ENCODE results near the gene MAGI1.

MAGI1 gene

GRCh38 chr3:66023738-66024385 lies 14.9 kb downstream of the MAGI1 start:
- ChIA-PET POLR2A (no interaction called here), CTCF (no interaction called here)
- no peak for DNase-seq (ENCODE audit: extremely low spot score)
- no peak for TF ChIP-seq HDGF (IDR thresholded peaks at IDR 0.05; ENCODE audit: borderline replicate concordance)
- TF ChIP-seq BHLHE40 (IDR thresholded peaks at IDR 0.05; ENCODE audit: borderline replicate concordance) = no peak
- no peak for TF ChIP-seq SUZ12 (IDR thresholded peaks at IDR 0.05)
- no peak for TF ChIP-seq PKNOX1 (IDR thresholded peaks at IDR 0.05)
- TF ChIP-seq L3MBTL2 (conservative IDR thresholded peaks at IDR 0.05) = no peak
- no peak for TF ChIP-seq ELF4 (IDR thresholded peaks at IDR 0.05)
- no peak for TF ChIP-seq FOXK2 (IDR thresholded peaks at IDR 0.05)
- no peak for TF ChIP-seq LEF1 (IDR thresholded peaks at IDR 0.05; ENCODE audit: borderline replicate concordance)
- no peak for TF ChIP-seq ZNF384 (IDR thresholded peaks at IDR 0.05)
- TF ChIP-seq NFRKB (IDR thresholded peaks at IDR 0.05) = no peak

- ChIA-PET CTCF (no interaction called here), POLR2A (no interaction called here)
- no peak for TF ChIP-seq HDGF (IDR thresholded peaks at IDR 0.05; ENCODE audit: borderline replicate concordance)
- TF ChIP-seq FOXA1 (IDR thresholded peaks at IDR 0.05) = no peak
- TF ChIP-seq SP1 (IDR thresholded peaks at IDR 0.05) = no peak
- TF ChIP-seq PKNOX1 (IDR thresholded peaks at IDR 0.05) = no peak
- no peak for TF ChIP-seq ELF4 (IDR thresholded peaks at IDR 0.05)
- TF ChIP-seq BHLHE40 (IDR thresholded peaks at IDR 0.05; ENCODE audit: borderline replicate concordance) = no peak; the same call in 1 of the 2 replicates
- no peak for TF ChIP-seq SUZ12 (IDR thresholded peaks at IDR 0.05)
- no peak for TF ChIP-seq LEF1 (IDR thresholded peaks at IDR 0.05; ENCODE audit: borderline replicate concordance)
- no peak for DNase-seq (ENCODE audit: extremely low spot score)
These were observed 15.5 kb downstream of the MAGI1 start for GRCh38 chr3:66023229-66023628.

GRCh38 chr3:66021731-66022131 lies 17.0 kb downstream of the MAGI1 start:
- POLR2A ChIA-PET = no interaction called here
- DNase-seq (ENCODE audit: extremely low spot score) = no peak
- CTCF ChIA-PET = no interaction called here
- no peak for TF ChIP-seq FOXK2 (IDR thresholded peaks at IDR 0.05)
- TF ChIP-seq HDGF (IDR thresholded peaks at IDR 0.05; ENCODE audit: borderline replicate concordance) = no peak
- TF ChIP-seq ZNF384 (IDR thresholded peaks at IDR 0.05) = no peak
- TF ChIP-seq L3MBTL2 (conservative IDR thresholded peaks at IDR 0.05) = no peak
- no peak for TF ChIP-seq PKNOX1 (IDR thresholded peaks at IDR 0.05)
- TF ChIP-seq NFRKB (IDR thresholded peaks at IDR 0.05) = no peak
- TF ChIP-seq ARNT (IDR thresholded peaks at IDR 0.05) = no peak
- TF ChIP-seq BHLHE40 (IDR thresholded peaks at IDR 0.05; ENCODE audit: borderline replicate concordance) = no peak
- no peak for TF ChIP-seq SUZ12 (IDR thresholded peaks at IDR 0.05)
- TF ChIP-seq CTBP1 (IDR thresholded peaks at IDR 0.05; ENCODE audit: borderline replicate concordance) = no peak
- TF ChIP-seq TARDBP (IDR thresholded peaks at IDR 0.05) = no peak
- no peak for TF ChIP-seq ELF4 (IDR thresholded peaks at IDR 0.05)
- TF ChIP-seq FOXM1 (IDR thresholded peaks at IDR 0.05; ENCODE audit: borderline replicate concordance) = no peak
- no peak for TF ChIP-seq SP1 (IDR thresholded peaks at IDR 0.05)
- no peak for TF ChIP-seq FOXA1 (IDR thresholded peaks at IDR 0.05)
- no peak for TF ChIP-seq LEF1 (IDR thresholded peaks at IDR 0.05; ENCODE audit: borderline replicate concordance)

GRCh38 chr3:66019896-66020295 lies 18.8 kb downstream of the MAGI1 start:
- POLR2A ChIA-PET = interaction anchor here (0.7 kb wide), 1 partner anchor 17 kb away, joined by 3 read pairs; no protein-coding TSS in a partner anchor

More at GRCh38 chr3:66019896-66020295, 18.8 kb downstream of the MAGI1 start:
- CTCF ChIA-PET = no interaction called here
- TF ChIP-seq BHLHE40 (IDR thresholded peaks at IDR 0.05; ENCODE audit: borderline replicate concordance) (no peak), SP1 (IDR thresholded peaks at IDR 0.05) (no peak), LEF1 (IDR thresholded peaks at IDR 0.05; ENCODE audit: borderline replicate concordance) (no peak), FOXK2 (IDR thresholded peaks at IDR 0.05) (no peak), CTBP1 (IDR thresholded peaks at IDR 0.05; ENCODE audit: borderline replicate concordance) (no peak), PKNOX1 (IDR thresholded peaks at IDR 0.05) (no peak), ZNF384 (IDR thresholded peaks at IDR 0.05) (no peak), ARNT (IDR thresholded peaks at IDR 0.05) (no peak), FOXA1 (IDR thresholded peaks at IDR 0.05) (no peak), L3MBTL2 (conservative IDR thresholded peaks at IDR 0.05) (no peak)
- DNase-seq (ENCODE audit: extremely low spot score) = no peak

All from HEK293T (cell line).